Uterus (tissue), 2 donors: ENCODE results near the gene HAPLN2.

ENCODE experiments used
- POLR2A ChIP-seq, 2 donors: fragments of 450-650 bp; IDR thresholded peaks; one replicate each; pipeline ENCODE4 v1.6.1; 2016; ENCODE audit warnings: antibody characterized with exemption in 2 of 2, mild to moderate bottlenecking in 1 of 2, moderate library complexity in 1 of 2
- TF ChIP-seq, protein P1 (sequence below), 4 experiments: fragments of 200-600 bp in 2 of 4; fragments of 450-650 bp in 2 of 4; sonication (generic) in 2 of 4; IDR thresholded peaks; one replicate each; pipeline ENCODE4 v1.5.1; 2016 to 2019; ENCODE audit warnings: antibody characterized with exemption in 4 of 4, mild to moderate bottlenecking in 2 of 4, moderate library complexity in 1 of 4

DNA sequence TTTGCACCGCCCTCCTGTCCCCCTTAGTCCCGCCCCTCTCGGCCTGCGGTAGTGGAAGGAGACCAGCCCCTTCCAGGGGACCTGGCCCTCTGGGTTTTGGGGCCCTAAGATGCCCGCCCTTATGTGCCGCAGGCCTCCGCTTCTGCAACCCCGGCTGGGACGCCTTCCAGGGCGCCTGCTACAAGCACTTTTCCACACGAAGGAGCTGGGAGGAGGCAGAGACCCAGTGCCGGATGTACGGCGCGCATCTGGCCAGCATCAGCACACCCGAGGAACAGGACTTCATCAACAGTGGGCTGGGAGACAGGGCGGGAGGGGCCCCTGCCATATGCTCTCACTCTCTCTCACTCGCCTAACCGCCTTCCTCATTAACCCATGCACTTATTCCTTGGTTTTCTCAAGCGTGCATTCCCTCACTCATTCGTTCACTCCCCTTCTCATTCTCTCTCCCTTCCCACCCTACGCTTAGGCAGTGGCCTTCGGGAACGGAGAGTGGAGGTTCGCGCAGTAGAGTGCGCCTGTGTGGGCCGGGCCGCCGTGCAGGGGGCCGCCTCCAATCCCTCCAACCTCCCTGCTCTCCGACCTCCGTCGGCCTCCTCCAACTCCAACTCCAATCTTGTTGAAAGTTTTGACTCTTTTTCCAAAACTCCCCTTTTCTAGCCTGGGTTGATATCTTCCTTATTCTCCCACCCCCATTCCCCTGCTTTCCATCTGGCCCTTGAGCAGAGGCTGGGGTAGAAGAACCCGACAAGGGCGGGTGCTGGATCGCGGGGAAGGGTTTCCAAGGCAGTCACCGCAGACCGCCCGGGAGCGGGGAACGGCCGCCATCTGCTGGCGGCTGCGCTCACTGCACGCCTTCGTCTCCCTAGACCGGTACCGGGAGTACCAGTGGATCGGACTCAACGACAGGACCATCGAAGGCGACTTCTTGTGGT lies 37.9 kb downstream of the HAPLN2 start:
- TF ChIP-seq POLR2A (IDR thresholded peaks at IDR 0.05), result no peak
- TF ChIP-seq, protein P1, sequence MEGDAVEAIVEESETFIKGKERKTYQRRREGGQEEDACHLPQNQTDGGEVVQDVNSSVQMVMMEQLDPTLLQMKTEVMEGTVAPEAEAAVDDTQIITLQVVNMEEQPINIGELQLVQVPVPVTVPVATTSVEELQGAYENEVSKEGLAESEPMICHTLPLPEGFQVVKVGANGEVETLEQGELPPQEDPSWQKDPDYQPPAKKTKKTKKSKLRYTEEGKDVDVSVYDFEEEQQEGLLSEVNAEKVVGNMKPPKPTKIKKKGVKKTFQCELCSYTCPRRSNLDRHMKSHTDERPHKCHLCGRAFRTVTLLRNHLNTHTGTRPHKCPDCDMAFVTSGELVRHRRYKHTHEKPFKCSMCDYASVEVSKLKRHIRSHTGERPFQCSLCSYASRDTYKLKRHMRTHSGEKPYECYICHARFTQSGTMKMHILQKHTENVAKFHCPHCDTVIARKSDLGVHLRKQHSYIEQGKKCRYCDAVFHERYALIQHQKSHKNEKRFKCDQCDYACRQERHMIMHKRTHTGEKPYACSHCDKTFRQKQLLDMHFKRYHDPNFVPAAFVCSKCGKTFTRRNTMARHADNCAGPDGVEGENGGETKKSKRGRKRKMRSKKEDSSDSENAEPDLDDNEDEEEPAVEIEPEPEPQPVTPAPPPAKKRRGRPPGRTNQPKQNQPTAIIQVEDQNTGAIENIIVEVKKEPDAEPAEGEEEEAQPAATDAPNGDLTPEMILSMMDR (IDR thresholded peaks at IDR 0.05), result peak; percentile 96 to 99 (median 98)
